Panc1 (cell line): ENCODE results near the gene MMAB. TPM values are rescaled to one million over a fixed set of nuclear protein-coding genes. Genes with fewer than 3 reads are reported as not detected.

Source experiments
- ATAC-seq: fragments of 200-7000 bp; cut with Tn5 transposase; 2 replicates; pipeline ENCODE4 v1.9.1; 2020; ENCODE audit warnings: mild to moderate bottlenecking, moderate library complexity
- BruUV-seq: library from RNA; stranded (reverse); fragments of 400-500 nt; replicated peaks from 2 replicates; lab custom pipeline; 2021; lab: Mats Ljungman, UMichigan
- CTCF ChIA-PET: fragments of 300-600 bp; sonication (Branson Sonifier 250); formaldehyde crosslinking; loops from one replicate; lab custom pipeline; 2022; ENCODE audit warnings: antibody characterized with exemption; lab: Charles Lee
- POLR2A ChIA-PET: fragments of 300-600 bp; sonication (Branson Sonifier 250); formaldehyde crosslinking; loops from one replicate; lab custom pipeline; 2022; ENCODE audit warnings: antibody characterized with exemption; lab: Charles Lee
- DNase-seq: peaks from one replicate; pipeline ENCODE4 v3.0.0-alpha.2; 2010; ENCODE audit warnings: low read depth, low spot score
- H3K27ac ChIP-seq: 2 replicates; pipeline ENCODE4 v1.5.1; 2011; ENCODE audit warnings: mild to moderate bottlenecking, low read length, inconsistent platforms
- H3K27me3 ChIP-seq: fragments of 200-500 bp; sonication (Bioruptor generic); 2 replicates; pipeline ENCODE4 v1.6.0; 2014; ENCODE audit warnings: low read length, inconsistent platforms; ENCODE audit not compliant: control insufficient read depth, insufficient read depth
- H3K36me3 ChIP-seq: fragments of 200-500 bp; sonication (Bioruptor generic); 2 replicates; pipeline ENCODE4 v1.5.1; 2014; ENCODE audit warnings: inconsistent platforms, mild to moderate bottlenecking, low read length, moderate library complexity; ENCODE audit not compliant: control insufficient read depth, insufficient read depth
- H3K4me1 ChIP-seq: 2 replicates; pipeline ENCODE4 v1.5.1; 2011; ENCODE audit warnings: inconsistent platforms, mild to moderate bottlenecking, low read length, moderate library complexity; ENCODE audit not compliant: control insufficient read depth, insufficient read depth
- H3K4me3 ChIP-seq, 2 experiments: 2 replicates each; pipeline ENCODE4 v1.5.1; 2011 to 2012; ENCODE audit warnings: low read depth in 2 of 2, low read length in 2 of 2, mild to moderate bottlenecking in 2 of 2, inconsistent platforms in 1 of 2, moderate library complexity in 1 of 2
- H3K9me3 ChIP-seq: fragments of 200-500 bp; sonication (Bioruptor generic); 2 replicates; pipeline ENCODE4 v1.5.1; 2014; ENCODE audit warnings: low read depth, mild to moderate bottlenecking, inconsistent platforms, low read length, moderate library complexity; ENCODE audit not compliant: control insufficient read depth, insufficient read depth
- POLR2AphosphoS5 ChIP-seq: IDR thresholded peaks from 2 replicates; pipeline ENCODE4 v1.6.1; 2012; ENCODE audit warnings: mild to moderate bottlenecking, low read depth, low read length, moderate library complexity
- SIN3A ChIP-seq: IDR thresholded peaks from 2 replicates; pipeline ENCODE4 v1.6.1; 2012; ENCODE audit warnings: low read depth, mild to moderate bottlenecking, low read length, moderate library complexity, borderline replicate concordance; ENCODE audit not compliant: insufficient read depth
- TCF7L2 ChIP-seq: IDR thresholded peaks from 2 replicates; pipeline ENCODE4 v1.6.1; 2011; ENCODE audit warnings: mild to moderate bottlenecking, low read depth, low read length, inconsistent platforms
- in situ Hi-C: cut with HindIII; loops from 2 replicates; pipeline ENCODE4 v1.10.0; 2016; ENCODE audit warnings: low sequenced_read_pairs, low pct_unique_long_range_greater_than_20kb
- intact Hi-C: fragments of 100-400 bp; cut with micrococcal nuclease; formaldehyde crosslinking; loops from one replicate; pipeline ENCODE4 v1.10.0; 2022; ENCODE audit not compliant: unreplicated experiment
- total RNA-seq: library from RNA; stranded (reverse); gene quantifications from one replicate; pipeline ENCODE4 v1.2.1, GENCODE V29; 2021; ENCODE audit not compliant: unreplicated experiment
- TF ChIP-seq, protein P1 (sequence below): fragments of 450-650 bp; IDR thresholded peaks from 2 replicates; pipeline ENCODE4 v1.5.1; 2017; ENCODE audit warnings: mild to moderate bottlenecking
- TF ChIP-seq, protein P2 (sequence below), 2 experiments: IDR thresholded peaks; 2 replicates each; pipeline ENCODE4 v1.6.1; 2011 to 2012; ENCODE audit warnings: low read depth in 2 of 2, control low read depth in 1 of 2, low read length in 1 of 2, mild to moderate bottlenecking in 1 of 2, moderate library complexity in 1 of 2; ENCODE audit not compliant: insufficient read depth in 1 of 2

The MMAB gene
- total RNA-seq, 1 experiment from 2014 or later: 58.6 TPM

DNA sequence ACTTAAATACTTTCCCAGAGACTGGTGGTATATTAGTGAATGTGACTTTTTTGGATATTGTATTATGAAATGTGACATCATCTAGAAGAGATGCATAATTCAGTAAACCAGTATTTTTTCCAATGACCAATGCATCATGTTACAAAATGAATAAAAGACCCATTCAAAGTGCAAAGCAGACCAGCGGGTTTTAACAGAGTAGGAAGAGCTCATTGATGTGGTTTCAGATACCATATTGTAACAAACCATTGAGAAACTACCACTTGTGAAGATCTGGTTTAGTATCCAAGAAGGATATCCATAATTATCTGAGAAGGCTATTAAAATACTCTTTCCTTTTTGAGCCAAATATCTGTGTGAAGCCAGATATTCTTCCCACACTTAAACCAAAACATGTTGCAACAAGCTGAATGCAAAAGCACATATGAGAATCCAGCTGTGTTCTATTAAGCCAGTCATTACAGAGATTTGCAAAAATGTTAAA lies 47.9 kb upstream of the MMAB start:
- H3K4me3 ChIP-seq: no peak overlapping the region
- intact Hi-C loops (loop anchor here (10.0 kb wide), 1 partner anchor 94 kb away; the partner anchor contains the start of gene FAM222A), in situ Hi-C loops (no loop called here)
- no peak for TF ChIP-seq SIN3A
- TF ChIP-seq, protein P1, sequence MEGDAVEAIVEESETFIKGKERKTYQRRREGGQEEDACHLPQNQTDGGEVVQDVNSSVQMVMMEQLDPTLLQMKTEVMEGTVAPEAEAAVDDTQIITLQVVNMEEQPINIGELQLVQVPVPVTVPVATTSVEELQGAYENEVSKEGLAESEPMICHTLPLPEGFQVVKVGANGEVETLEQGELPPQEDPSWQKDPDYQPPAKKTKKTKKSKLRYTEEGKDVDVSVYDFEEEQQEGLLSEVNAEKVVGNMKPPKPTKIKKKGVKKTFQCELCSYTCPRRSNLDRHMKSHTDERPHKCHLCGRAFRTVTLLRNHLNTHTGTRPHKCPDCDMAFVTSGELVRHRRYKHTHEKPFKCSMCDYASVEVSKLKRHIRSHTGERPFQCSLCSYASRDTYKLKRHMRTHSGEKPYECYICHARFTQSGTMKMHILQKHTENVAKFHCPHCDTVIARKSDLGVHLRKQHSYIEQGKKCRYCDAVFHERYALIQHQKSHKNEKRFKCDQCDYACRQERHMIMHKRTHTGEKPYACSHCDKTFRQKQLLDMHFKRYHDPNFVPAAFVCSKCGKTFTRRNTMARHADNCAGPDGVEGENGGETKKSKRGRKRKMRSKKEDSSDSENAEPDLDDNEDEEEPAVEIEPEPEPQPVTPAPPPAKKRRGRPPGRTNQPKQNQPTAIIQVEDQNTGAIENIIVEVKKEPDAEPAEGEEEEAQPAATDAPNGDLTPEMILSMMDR: no peak
- no peak for TF ChIP-seq TCF7L2
- no peak for TF ChIP-seq POLR2AphosphoS5
- TF ChIP-seq, protein P2, sequence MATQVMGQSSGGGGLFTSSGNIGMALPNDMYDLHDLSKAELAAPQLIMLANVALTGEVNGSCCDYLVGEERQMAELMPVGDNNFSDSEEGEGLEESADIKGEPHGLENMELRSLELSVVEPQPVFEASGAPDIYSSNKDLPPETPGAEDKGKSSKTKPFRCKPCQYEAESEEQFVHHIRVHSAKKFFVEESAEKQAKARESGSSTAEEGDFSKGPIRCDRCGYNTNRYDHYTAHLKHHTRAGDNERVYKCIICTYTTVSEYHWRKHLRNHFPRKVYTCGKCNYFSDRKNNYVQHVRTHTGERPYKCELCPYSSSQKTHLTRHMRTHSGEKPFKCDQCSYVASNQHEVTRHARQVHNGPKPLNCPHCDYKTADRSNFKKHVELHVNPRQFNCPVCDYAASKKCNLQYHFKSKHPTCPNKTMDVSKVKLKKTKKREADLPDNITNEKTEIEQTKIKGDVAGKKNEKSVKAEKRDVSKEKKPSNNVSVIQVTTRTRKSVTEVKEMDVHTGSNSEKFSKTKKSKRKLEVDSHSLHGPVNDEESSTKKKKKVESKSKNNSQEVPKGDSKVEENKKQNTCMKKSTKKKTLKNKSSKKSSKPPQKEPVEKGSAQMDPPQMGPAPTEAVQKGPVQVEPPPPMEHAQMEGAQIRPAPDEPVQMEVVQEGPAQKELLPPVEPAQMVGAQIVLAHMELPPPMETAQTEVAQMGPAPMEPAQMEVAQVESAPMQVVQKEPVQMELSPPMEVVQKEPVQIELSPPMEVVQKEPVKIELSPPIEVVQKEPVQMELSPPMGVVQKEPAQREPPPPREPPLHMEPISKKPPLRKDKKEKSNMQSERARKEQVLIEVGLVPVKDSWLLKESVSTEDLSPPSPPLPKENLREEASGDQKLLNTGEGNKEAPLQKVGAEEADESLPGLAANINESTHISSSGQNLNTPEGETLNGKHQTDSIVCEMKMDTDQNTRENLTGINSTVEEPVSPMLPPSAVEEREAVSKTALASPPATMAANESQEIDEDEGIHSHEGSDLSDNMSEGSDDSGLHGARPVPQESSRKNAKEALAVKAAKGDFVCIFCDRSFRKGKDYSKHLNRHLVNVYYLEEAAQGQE (IDR thresholded peaks at IDR 0.05; ENCODE audit: insufficient read depth in 1 of 2, low read depth in 2 of 2, low read length in 1 of 2): no peak
- no peak overlapping the region for H3K27ac ChIP-seq
- no peak for ATAC-seq
- ChIA-PET CTCF (no interaction called here), POLR2A (no interaction called here)
- H3K27me3 ChIP-seq: peaks cover 10% of the 10 kb centered on the region
- BruUV-seq: no TSS peak
- DNase-seq: no peak
- no peaks in the 10 kb centered on the region for H3K4me1 ChIP-seq
- H3K36me3 ChIP-seq: no peaks in the 10 kb centered on the region
- no peaks in the 10 kb centered on the region for H3K9me3 ChIP-seq

DNA sequence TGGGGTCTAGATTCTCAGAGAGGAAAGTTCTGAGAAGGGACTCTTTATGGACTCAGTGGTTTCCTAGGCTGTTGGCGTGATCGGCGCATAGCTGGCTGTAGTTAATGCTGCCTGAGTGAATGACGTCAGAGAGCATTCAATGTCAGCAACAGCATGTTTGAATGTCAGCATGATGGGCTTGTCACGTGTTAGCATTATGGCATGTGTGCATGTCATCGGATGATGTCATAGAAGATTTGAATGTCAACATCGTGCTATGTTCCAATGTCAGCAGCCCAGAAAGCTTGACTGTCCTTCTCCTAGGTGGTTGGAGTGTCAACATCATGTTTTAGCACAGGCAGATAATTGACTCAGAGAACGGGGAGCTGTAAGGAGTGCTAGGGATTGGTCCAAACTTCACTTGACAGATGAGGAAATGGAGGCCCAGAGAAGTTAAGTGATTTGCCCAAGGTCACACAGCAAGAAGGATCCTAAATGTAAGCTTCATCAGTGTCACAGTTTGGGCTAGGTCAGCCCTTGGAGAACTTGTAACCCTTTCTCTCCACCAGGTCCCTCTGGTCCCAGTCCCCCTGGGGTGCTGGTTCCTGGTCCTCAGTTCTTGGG lies 45.8 kb upstream of the MMAB start:
- H3K27ac ChIP-seq: no peak overlapping the region
- ChIA-PET POLR2A (no interaction called here), CTCF (no interaction called here)

More for the DNA sequence above, 45.8 kb upstream of the MMAB start:
- BruUV-seq: no TSS peak
- ATAC-seq: no peak
- in situ Hi-C loops: no loop called here
- DNase-seq: no peak
- Histone ChIP-seq H3K4me3 (no peak overlapping the region), H3K4me1 (no peaks in the 10 kb centered on the region), H3K9me3 (no peaks in the 10 kb centered on the region), H3K36me3 (no peaks in the 10 kb centered on the region), H3K27me3 (peaks cover 12% of the 10 kb centered on the region)
- TF ChIP-seq TCF7L2 (no peak), SIN3A (no peak), POLR2AphosphoS5 (no peak)
- TF ChIP-seq, protein P2 (IDR thresholded peaks at IDR 0.05; ENCODE audit: insufficient read depth in 1 of 2, low read depth in 2 of 2, low read length in 1 of 2): no peak
- TF ChIP-seq, protein P1: no peak
- intact Hi-C loops: no loop called here
